Thyroid gland (tissue), 4 donors: ENCODE results near the gene ACTA2. TPM values are rescaled to one million over a fixed set of nuclear protein-coding genes. Genes with fewer than 3 reads are reported as not detected.

Experiments used
- DNase-seq, 2 donors: peaks; one replicate each; pipeline ENCODE4 v3.0.0-alpha.2; 2019
- H3K27ac ChIP-seq, 3 donors: fragments of 200-600 bp; sonication (generic); 1 replicate in 2 of 3; 2 replicates in 1 of 3; pipeline ENCODE4 v1.5.1; 2016 to 2019; ENCODE audit warnings: mild to moderate bottlenecking in 1 of 3, moderate library complexity in 1 of 3
- H3K27me3 ChIP-seq: fragments of 200-600 bp; sonication (generic); one replicate; pipeline ENCODE4 v1.5.1; 2019
- H3K36me3 ChIP-seq, 2 donors: fragments of 200-600 bp; sonication (generic); one replicate each; pipeline ENCODE4 v1.5.1; 2016 to 2019
- H3K4me1 ChIP-seq, 2 donors: fragments of 200-600 bp; sonication (generic); one replicate each; pipeline ENCODE4 v1.5.1; 2017 to 2019
- H3K4me3 ChIP-seq, 3 donors: fragments of 200-600 bp; sonication (generic); replicated peaks in 1 of 3; 1 replicate in 2 of 3; 2 replicates in 1 of 3; pipeline ENCODE4 v1.5.1; 2016; ENCODE audit warnings: mild to moderate bottlenecking in 1 of 3
- H3K9me3 ChIP-seq: fragments of 200-600 bp; sonication (generic); one replicate; pipeline ENCODE4 v1.5.1; 2017
- POLR2A ChIP-seq, 2 donors: fragments of 450-650 bp; IDR thresholded peaks; one replicate each; pipeline ENCODE4 v1.6.1; 2017; ENCODE audit warnings: antibody characterized with exemption in 2 of 2, mild to moderate bottlenecking in 2 of 2, moderate library complexity in 1 of 2
- WGBS, 2 donors: methylation state at CpG; one replicate each; pipeline ENCODE4 v1.1.5; 2017; 5-methylcytosine and 5-hydroxymethylcytosine counted together
- intact Hi-C: fragments of 100-400 bp; cut with DNase I; formaldehyde crosslinking; loops from one replicate; pipeline ENCODE4 v1.15.1; 2023
- total RNA-seq, 4 donors: library from RNA; depleted of rRNA; stranded (reverse); fragments of >200 nt; gene quantifications; one replicate each; pipeline ENCODE4 v1.2.3, GENCODE V29; 2016
- TF ChIP-seq, protein P1 (sequence below), 6 experiments: fragments of 200-600 bp in 3 of 6; fragments of 450-650 bp in 3 of 6; sonication (generic) in 3 of 6; IDR thresholded peaks; one replicate each; pipeline ENCODE4 v1.5.1; 2016 to 2019; ENCODE audit warnings: antibody characterized with exemption in 6 of 6, mild to moderate bottlenecking in 2 of 6, inconsistent platforms in 1 of 6, moderate library complexity in 1 of 6

ACTA2 gene
- total RNA-seq, 4 donors from 2014 or later: 61.5 to 173 (median 72.2) TPM

- Histone ChIP-seq H3K9me3 (no peaks in the 10 kb centered on the region), H3K27me3 (no peaks in the 10 kb centered on the region), H3K4me1 (no peaks in the 10 kb centered on the region), H3K27ac (no peak overlapping the region), H3K4me3 (no peak overlapping the region), H3K36me3 (no peaks in the 10 kb centered on the region)
- whole genome bisulfite sequencing, 2 donors: 86 to 98% methylated on average over 1 of the region's 1 CpG
- TF ChIP-seq, protein P1, sequence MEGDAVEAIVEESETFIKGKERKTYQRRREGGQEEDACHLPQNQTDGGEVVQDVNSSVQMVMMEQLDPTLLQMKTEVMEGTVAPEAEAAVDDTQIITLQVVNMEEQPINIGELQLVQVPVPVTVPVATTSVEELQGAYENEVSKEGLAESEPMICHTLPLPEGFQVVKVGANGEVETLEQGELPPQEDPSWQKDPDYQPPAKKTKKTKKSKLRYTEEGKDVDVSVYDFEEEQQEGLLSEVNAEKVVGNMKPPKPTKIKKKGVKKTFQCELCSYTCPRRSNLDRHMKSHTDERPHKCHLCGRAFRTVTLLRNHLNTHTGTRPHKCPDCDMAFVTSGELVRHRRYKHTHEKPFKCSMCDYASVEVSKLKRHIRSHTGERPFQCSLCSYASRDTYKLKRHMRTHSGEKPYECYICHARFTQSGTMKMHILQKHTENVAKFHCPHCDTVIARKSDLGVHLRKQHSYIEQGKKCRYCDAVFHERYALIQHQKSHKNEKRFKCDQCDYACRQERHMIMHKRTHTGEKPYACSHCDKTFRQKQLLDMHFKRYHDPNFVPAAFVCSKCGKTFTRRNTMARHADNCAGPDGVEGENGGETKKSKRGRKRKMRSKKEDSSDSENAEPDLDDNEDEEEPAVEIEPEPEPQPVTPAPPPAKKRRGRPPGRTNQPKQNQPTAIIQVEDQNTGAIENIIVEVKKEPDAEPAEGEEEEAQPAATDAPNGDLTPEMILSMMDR (IDR thresholded peaks at IDR 0.05): no peak
- no peak for TF ChIP-seq POLR2A (IDR thresholded peaks at IDR 0.05)
- intact Hi-C loops: no loop called here
- no peak for DNase-seq
These were observed 41.5 kb downstream of the ACTA2 start for GRCh38 chr10:88911116-88911515.

DNA sequence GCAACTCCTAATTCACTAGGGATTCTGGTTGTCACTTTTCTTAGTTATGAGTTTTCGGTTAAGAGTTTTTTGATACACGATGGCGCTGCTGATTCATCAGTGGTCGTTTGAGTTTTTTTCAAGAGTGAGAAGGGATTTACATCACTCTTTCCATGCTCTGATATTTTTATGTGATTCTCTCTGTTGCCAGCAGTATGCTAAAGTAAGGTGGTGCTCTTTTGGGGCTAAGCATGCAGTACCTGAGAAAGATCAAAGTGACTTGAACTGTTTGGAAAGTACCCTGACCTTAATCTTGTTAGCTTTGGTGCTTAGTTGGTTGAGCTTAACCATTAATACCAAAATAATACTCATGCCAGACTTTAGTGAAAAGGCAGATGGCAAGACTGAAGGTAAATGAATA lies 44.4 kb downstream of the ACTA2 start:
- H3K4me3 ChIP-seq: no peak overlapping the region
- no peaks in the 10 kb centered on the region for H3K36me3 ChIP-seq
- 83% methylated on average over 4 of the region's 4 CpGs for WGBS, 2 donors
- no peaks in the 10 kb centered on the region for H3K4me1 ChIP-seq
- DNase-seq: no peak
- no peak overlapping the region for H3K27ac ChIP-seq
- no peaks in the 10 kb centered on the region for H3K27me3 ChIP-seq
- intact Hi-C loops: no loop called here
- TF ChIP-seq, protein P1 (IDR thresholded peaks at IDR 0.05): no peak
- TF ChIP-seq POLR2A (IDR thresholded peaks at IDR 0.05): no peak
- no peaks in the 10 kb centered on the region for H3K9me3 ChIP-seq

DNA sequence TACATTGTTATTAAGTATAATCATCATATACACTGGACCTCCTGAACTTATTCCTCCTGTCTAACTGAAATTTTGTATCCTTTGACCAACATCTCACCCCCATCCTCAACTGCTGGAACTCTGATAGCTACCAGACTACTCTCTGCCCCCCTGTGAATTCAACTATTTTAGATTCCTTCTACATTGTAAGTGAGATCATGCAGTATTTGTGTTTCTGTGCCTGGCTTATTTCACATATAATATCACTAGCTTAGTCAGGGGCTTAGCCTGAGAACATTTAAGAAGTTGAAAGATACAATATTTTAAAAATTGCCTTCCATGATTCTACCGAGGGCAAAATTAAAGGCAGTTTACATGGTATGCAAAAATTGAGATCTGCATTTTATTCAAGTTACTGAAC lies 45.7 kb downstream of the ACTA2 start:
- Histone ChIP-seq H3K36me3 (no peaks in the 10 kb centered on the region), H3K27me3 (no peaks in the 10 kb centered on the region), H3K9me3 (no peaks in the 10 kb centered on the region), H3K27ac (no peak overlapping the region), H3K4me1 (no peaks in the 10 kb centered on the region), H3K4me3 (no peak overlapping the region)
- intact Hi-C loops: no loop called here
- TF ChIP-seq POLR2A (IDR thresholded peaks at IDR 0.05): no peak
- TF ChIP-seq, protein P1 (IDR thresholded peaks at IDR 0.05): no peak
- WGBS, 2 donors: 74 to 87% methylated on average over 1 of the region's 1 CpG
- DNase-seq: no peak

DNA sequence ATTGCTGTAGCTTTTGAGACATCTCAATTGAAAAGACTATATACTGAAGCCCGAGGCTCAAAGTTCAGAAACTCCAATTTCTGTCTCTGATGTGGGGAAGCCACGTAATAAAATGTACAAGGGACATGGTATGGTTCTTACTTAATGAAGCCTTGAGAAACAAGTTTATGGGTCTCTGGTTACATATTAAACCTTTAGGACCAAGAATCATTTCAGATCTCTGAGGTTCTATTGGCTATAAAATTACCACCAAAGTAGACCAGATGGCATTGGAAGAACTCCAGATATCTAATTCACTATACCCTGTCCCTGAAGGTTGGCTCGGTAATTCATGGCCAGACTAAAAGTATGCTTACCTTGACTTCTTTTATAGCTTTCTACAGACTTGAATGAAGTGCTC lies 48.9 kb downstream of the ACTA2 start:
- H3K27ac ChIP-seq: no peak overlapping the region
- intact Hi-C loops: no loop called here
- WGBS, 2 donors: 88 to 96% methylated on average over 3 of the region's 3 CpGs
- H3K4me3 ChIP-seq: no peak overlapping the region
- TF ChIP-seq POLR2A (IDR thresholded peaks at IDR 0.05): no peak
- TF ChIP-seq, protein P1 (IDR thresholded peaks at IDR 0.05): no peak
- no peaks in the 10 kb centered on the region for H3K36me3 ChIP-seq
- H3K27me3 ChIP-seq: no peaks in the 10 kb centered on the region
- no peaks in the 10 kb centered on the region for H3K4me1 ChIP-seq
- no peaks in the 10 kb centered on the region for H3K9me3 ChIP-seq
- DNase-seq: no peak

DNA sequence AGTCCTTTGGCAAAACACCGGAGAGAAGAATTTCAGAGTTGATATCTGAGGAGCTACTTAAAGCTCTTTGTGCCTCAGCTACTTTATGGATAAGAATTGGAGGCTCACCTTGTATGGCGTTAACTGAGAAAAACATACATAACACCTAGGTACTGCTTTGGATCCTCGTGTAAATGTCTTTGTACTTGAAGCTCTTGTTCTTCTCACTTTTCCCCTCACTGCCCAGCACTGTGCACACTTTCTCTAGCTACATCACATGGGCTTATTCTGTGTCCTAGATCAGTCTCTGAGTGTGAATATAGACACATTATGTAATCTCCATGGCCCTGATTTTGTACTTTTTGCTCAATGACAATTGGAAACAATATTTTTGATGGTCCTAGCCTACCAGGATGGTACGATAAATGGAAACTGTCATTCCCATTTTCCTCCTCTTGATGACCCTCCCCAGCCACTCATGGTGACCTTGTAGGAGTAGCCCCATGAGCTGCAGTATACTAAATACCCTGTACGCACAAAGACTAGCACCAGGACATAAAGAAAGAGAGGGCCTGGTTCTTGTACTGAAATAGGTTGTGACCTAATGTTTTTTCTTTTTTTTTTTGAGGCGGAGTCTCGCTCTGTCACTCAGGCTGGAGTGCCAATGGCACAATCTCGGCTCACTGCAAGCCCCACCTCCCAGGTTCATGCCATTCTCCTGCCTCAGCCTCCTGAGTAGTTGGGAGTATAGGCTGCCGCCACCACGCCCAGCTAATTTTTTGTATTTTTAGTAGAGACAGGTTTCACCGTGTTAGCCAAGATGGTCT lies 50.4 kb downstream of the ACTA2 start:
- DNase-seq: no peak
- WGBS, 2 donors: 91 to 92% methylated on average over 11 of the region's 11 CpGs
- no peaks in the 10 kb centered on the region for H3K36me3 ChIP-seq
- intact Hi-C loops: no loop called here
- H3K27ac ChIP-seq: no peak overlapping the region
- H3K27me3 ChIP-seq: no peaks in the 10 kb centered on the region
- H3K9me3 ChIP-seq: no peaks in the 10 kb centered on the region
- H3K4me3 ChIP-seq: no peak overlapping the region
- no peak for TF ChIP-seq POLR2A (IDR thresholded peaks at IDR 0.05)
- TF ChIP-seq, protein P1 (IDR thresholded peaks at IDR 0.05): no peak
- peaks cover 8% of the 10 kb centered on the region in 2 donors for H3K4me1 ChIP-seq
